Sigmoid colon (tissue), 7 donors: ENCODE data around the gene FZR1. TPM values are rescaled to one million over a fixed set of nuclear protein-coding genes. Genes with fewer than 3 reads are reported as not detected.

Experiments
- DNase-seq: peaks from one replicate; pipeline ENCODE4 v3.0.0-alpha.2; 2019
- H3K27ac ChIP-seq, 4 donors: fragments of 200-600 bp; sonication (generic); one replicate each; pipeline ENCODE4 v1.5.1; 2016 to 2019; ENCODE audit warnings: mild to moderate bottlenecking in 1 of 4
- H3K27me3 ChIP-seq, 3 donors: fragments of 200-600 bp; sonication (generic); one replicate each; pipeline ENCODE4 v1.5.1; 2019; ENCODE audit warnings: mild to moderate bottlenecking in 1 of 3
- H3K36me3 ChIP-seq, 4 donors: fragments of 200-600 bp; sonication (generic); one replicate each; pipeline ENCODE4 v1.5.1; 2016 to 2019
- H3K4me1 ChIP-seq, 4 donors: fragments of 200-600 bp; sonication (generic); one replicate each; pipeline ENCODE4 v1.5.1; 2017 to 2019
- H3K4me3 ChIP-seq, 4 donors: fragments of 200-600 bp; sonication (generic); one replicate each; pipeline ENCODE4 v1.5.1; 2017 to 2019; ENCODE audit warnings: mild to moderate bottlenecking in 2 of 4, moderate library complexity in 1 of 4
- H3K9me3 ChIP-seq, 4 donors: fragments of 200-600 bp in 3 of 4; sonication (generic) in 3 of 4; one replicate each; pipeline versions ENCODE4 v1.5.1 to v1.6.1; 2013 to 2019
- CTCF ChIP-seq, 4 experiments: fragments of 450-650 bp in 3 of 4; fragments of 200-600 bp in 1 of 4; IDR thresholded peaks; one replicate each; pipeline ENCODE4 v1.5.1; 2016 to 2019; ENCODE audit warnings: antibody characterized with exemption in 4 of 4, mild to moderate bottlenecking in 3 of 4, moderate library complexity in 2 of 4
- EP300 ChIP-seq, 4 donors: sonication (generic); formaldehyde crosslinking; IDR thresholded peaks; one replicate each; pipeline ENCODE4 v1.6.1; 2017; ENCODE audit warnings: antibody characterized with exemption in 4 of 4
- POLR2A ChIP-seq, 2 donors: fragments of 450-650 bp; IDR thresholded peaks; one replicate each; pipeline ENCODE4 v1.6.1; 2016; ENCODE audit warnings: antibody characterized with exemption in 2 of 2, mild to moderate bottlenecking in 2 of 2, moderate library complexity in 2 of 2
- POLR2AphosphoS5 ChIP-seq, 4 donors: sonication (generic); formaldehyde crosslinking; IDR thresholded peaks; one replicate each; pipeline ENCODE4 v1.6.1; 2017; ENCODE audit warnings: antibody characterized with exemption in 4 of 4
- WGBS, 2 donors: extraction: QIAGEN DNeasy Blood & Tissue Kit; methylation state at CpG; one replicate each; pipeline ENCODE4 v1.1.7; 2013; 5-methylcytosine and 5-hydroxymethylcytosine counted together
- intact Hi-C: fragments of 100-400 bp; cut with DNase I; formaldehyde crosslinking; loops from one replicate; pipeline ENCODE4 v1.15.1; 2023
- polyA plus RNA-seq, 3 donors: library from polyadenylated mRNA; stranded (reverse); fragments of 200-250 nt; gene quantifications; one replicate each; pipeline ENCODE4 v1.2.3, GENCODE V29; 2013
- total RNA-seq, 4 donors: library from RNA; depleted of rRNA; stranded (reverse); fragments of >200 nt; gene quantifications; one replicate each; pipeline ENCODE4 v1.1.0, GENCODE V29; 2016
- donor health status: healthy with polysubstance abuse.
- donor health status: Bipolar disorder and iron deficiency.
- donor health status: healthy.

The FZR1 gene
- total and polyA plus RNA-seq, 7 donors = 11.4 to 44.6 (median 18.1) TPM

DNA sequence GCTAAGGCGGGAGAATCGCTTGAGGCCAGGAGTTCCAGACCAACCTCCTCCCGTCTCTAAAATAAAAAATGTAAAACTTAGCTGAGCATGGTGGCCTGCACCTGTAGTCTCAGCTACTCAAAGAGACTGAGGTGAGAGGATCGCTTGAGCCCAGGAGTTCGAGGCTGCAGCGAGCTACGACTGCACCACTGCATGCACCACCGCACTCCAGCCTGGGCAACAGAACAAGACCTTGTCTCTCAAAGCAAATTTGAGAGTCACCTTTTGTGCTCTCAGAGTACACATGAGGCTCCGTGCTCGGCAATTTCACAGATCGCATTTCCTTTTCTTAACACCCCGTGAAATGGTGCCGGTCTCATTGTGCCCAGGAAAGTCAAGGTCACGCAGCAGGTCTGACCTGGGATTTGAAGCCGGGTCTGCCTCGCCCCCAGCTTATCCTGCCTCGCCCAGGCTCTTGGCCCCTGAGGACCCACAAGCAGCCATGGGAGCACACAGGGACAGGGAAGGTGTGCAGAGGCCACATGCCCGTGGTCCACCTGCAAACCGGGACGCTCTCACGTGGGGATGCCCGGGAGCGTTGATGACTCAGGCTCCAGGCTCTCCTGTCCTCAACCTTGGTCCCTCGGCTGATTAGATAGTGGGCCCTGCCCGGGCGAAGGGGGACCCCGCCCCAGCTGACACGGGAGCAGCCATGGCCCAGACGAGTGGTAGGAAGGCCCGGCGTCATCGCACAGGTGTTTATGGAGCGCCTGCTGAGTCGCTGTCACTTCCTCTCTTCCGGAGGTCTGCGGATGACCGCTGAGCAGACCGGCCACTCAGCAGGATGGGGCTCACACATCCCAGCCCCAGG, 24.6 kb upstream of the FZR1 start:
- H3K4me1 ChIP-seq = no peaks in the 10 kb centered on the region
- no peaks in the 10 kb centered on the region for H3K9me3 ChIP-seq
- TF ChIP-seq EP300 (IDR thresholded peaks at IDR 0.05) (no peak), POLR2AphosphoS5 (IDR thresholded peaks at IDR 0.05) (no peak), POLR2A (IDR thresholded peaks at IDR 0.05) (no peak), CTCF (IDR thresholded peaks at IDR 0.05) (no peak)
- intact Hi-C loops = no loop called here
- H3K36me3 ChIP-seq = no peaks in the 10 kb centered on the region
- no peak for DNase-seq
- no peak overlapping the region for H3K4me3 ChIP-seq
- WGBS, 2 donors = 78 to 82% methylated on average over 38 of the region's 38 CpGs
- H3K27ac ChIP-seq = no peak overlapping the region
- H3K27me3 ChIP-seq = peaks cover 20 to 73% (median 48%) of the 10 kb centered on the region in 3 donors

DNA sequence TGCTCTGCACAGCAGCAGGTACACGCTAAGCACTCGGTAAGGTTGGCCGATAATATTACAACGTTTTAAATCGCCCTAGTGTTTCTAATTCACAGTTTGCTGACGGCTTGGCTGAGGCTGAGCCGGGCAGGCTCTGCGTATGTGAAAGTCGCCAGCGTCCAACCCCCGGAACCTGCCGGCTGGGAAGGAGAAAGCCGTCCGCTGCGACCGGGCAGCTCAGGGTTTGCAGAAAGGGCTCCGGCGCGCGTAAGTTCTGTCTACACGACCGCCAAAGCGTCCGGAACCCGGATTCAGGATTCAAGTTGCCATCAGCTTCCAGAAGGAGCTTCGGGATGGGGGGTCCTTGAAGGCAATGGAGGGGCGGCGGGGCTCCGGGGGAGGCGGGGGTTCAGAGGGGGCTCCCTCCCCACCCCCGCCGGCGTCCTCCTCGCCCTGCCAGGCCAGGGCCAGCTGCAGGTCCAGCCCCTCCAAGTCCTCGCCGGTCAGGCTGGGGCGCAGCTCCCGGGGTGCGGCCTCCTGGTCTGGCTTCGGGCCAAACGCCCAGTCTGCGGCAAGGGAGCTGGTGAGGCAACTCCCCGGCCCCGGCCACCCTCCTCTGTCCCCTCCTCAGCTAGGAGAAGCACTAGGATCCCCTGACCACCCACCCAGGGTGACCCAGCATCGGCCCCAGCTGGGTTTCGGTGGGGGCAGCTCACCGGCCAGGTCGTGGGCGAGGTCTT, 23.4 kb upstream of the FZR1 start:
- Histone ChIP-seq H3K9me3 (no peaks in the 10 kb centered on the region), H3K27ac (no peak overlapping the region), H3K27me3 (peaks cover 20 to 73% (median 48%) of the 10 kb centered on the region in 3 donors), H3K36me3 (no peaks in the 10 kb centered on the region), H3K4me3 (no peak overlapping the region), H3K4me1 (no peaks in the 10 kb centered on the region)
- 47 to 79% methylated on average over 49 of the region's 49 CpGs for WGBS, 2 donors
- DNase-seq = no peak
- intact Hi-C loops = no loop called here
- no peak for TF ChIP-seq POLR2A (IDR thresholded peaks at IDR 0.05)
- no peak for TF ChIP-seq EP300 (IDR thresholded peaks at IDR 0.05)
- TF ChIP-seq CTCF (IDR thresholded peaks at IDR 0.05) = no peak
- TF ChIP-seq POLR2AphosphoS5 (IDR thresholded peaks at IDR 0.05) = no peak

GRCh38 chr19:3483226-3483628, 22.9 kb upstream of the FZR1 start, which contains the start of gene SMIM44:
SMIM44 (minus strand) TSS chr19:3483441; CDS start chr19:3483403, 38 bp downstream.
- H3K36me3 ChIP-seq = no peaks in the 10 kb centered on the region
- H3K9me3 ChIP-seq = no peaks in the 10 kb centered on the region
- H3K27ac ChIP-seq = no peak within 1 kb of the TSS
- no peak for DNase-seq
- H3K4me3 ChIP-seq = no peak within 1 kb of the TSS
- WGBS, 2 donors = 14 to 60% methylated on average over 33 of the region's 33 CpGs
- no peak for TF ChIP-seq POLR2AphosphoS5 (IDR thresholded peaks at IDR 0.05)
- H3K4me1 ChIP-seq = no peaks in the 10 kb centered on the region
- peaks cover 20 to 73% (median 48%) of the 10 kb centered on the region in 3 donors for H3K27me3 ChIP-seq
- intact Hi-C loops = no loop called here

- no peaks in the 10 kb centered on the region for H3K27me3 ChIP-seq
- TF ChIP-seq EP300 (IDR thresholded peaks at IDR 0.05) (no peak), CTCF (IDR thresholded peaks at IDR 0.05) (no peak), POLR2A (IDR thresholded peaks at IDR 0.05) (no peak), POLR2AphosphoS5 (IDR thresholded peaks at IDR 0.05) (no peak)
- H3K36me3 ChIP-seq = peaks cover 15 to 59% (median 33%) of the 10 kb centered on the region in 4 donors
- H3K4me1 ChIP-seq = no peaks in the 10 kb centered on the region
- 96 to 97% methylated on average over 55 of the region's 55 CpGs for WGBS, 2 donors
- no peaks in the 10 kb centered on the region for H3K9me3 ChIP-seq
- no peak overlapping the region for H3K4me3 ChIP-seq
- no peak for DNase-seq
- H3K27ac ChIP-seq = no peak overlapping the region
- intact Hi-C loops = no loop called here
Measured at GRCh38 chr19:3491396-3492119, 14.6 kb upstream of the FZR1 start.
